Activated T-cell treated with anti-CD3 and anti-CD28 coated beads, Interleukin-2, amount 50 U/mL, for 48 hours (primary cell): ENCODE measurements around the gene ECI1.
"Not testable (repeated sequence)": the region's sequence is repeated elsewhere in the genome, so short reads cannot be mapped to it uniquely, and the experiment has no call there.

Source experiments
- DNase-seq, 2 experiments: peaks; one replicate each; pipeline ENCODE4 v3.0.0-alpha.2; 2020

Gene ECI1

GRCh38 chr16:2252806-2253148 is 1.4 kb upstream of the ECI1 start:
- DNase-seq, result no peak

- DNase-seq, result peak; percentile 65 to 66
These were observed 613 bp downstream of the ECI1 start for GRCh38 chr16:2250652-2251295.

- no peak for DNase-seq
These were observed 5.0 kb downstream of the ECI1 start for GRCh38 chr16:2246301-2246885.

GRCh38 chr16:2244926-2245795 is 6.2 kb downstream of the ECI1 start:
- DNase-seq, result no peak

- DNase-seq, result no peak
These were observed 7.1 kb downstream of the ECI1 start for GRCh38 chr16:2244301-2244700.

GRCh38 chr16:2243781-2244180 is 7.6 kb downstream of the ECI1 start:
- no peak for DNase-seq

- no peak for DNase-seq
These were observed 8.3 kb downstream of the ECI1 start for GRCh38 chr16:2243031-2243528.

GRCh38 chr16:2242598-2242997 is 8.8 kb downstream of the ECI1 start:
- DNase-seq, result no peak

GRCh38 chr16:2240331-2240730 is 11.1 kb downstream of the ECI1 start:
- not testable (repeated sequence) for DNase-seq

- DNase-seq, result no peak
These were observed 12.3 kb downstream of the ECI1 start for GRCh38 chr16:2238838-2239675.

- DNase-seq, result no peak
These were observed 13.1 kb downstream of the ECI1 start for GRCh38 chr16:2238150-2238837.

GRCh38 chr16:2237493-2238149 is 13.8 kb downstream of the ECI1 start:
- no peak for DNase-seq

- no peak for DNase-seq
These were observed 14.3 kb downstream of the ECI1 start for GRCh38 chr16:2237102-2237482.

- peak in 1 of 2 experiments; percentile 41 for DNase-seq
These were observed 14.9 kb downstream of the ECI1 start, which contains the start of gene DNASE1L2 for GRCh38 chr16:2236337-2237101. DNASE1L2 (plus strand) TSS chr16:2236444; CDS start chr16:2236817, 373 bp downstream.

- no peak for DNase-seq
These were observed 15.6 kb downstream of the ECI1 start for GRCh38 chr16:2235695-2236336.

- DNase-seq, result no peak
These were observed 16.1 kb downstream of the ECI1 start for GRCh38 chr16:2235234-2235651.

GRCh38 chr16:2234813-2235170 is 16.6 kb downstream of the ECI1 start:
- no peak for DNase-seq

GRCh38 chr16:2233872-2234812 is 17.2 kb downstream of the ECI1 start:
- DNase-seq, result no peak
